Measurements from ENCODE around the gene AURKAIP1.

The AURKAIP1 gene

GRCh38 chr1:1335283-1335682, 39.7 kb downstream of the AURKAIP1 start:
- DNase-seq (ENCODE audit: low read depth in 3 of 3, low spot score in 1 of 3) = no peak

GRCh38 chr1:1334835-1335234, 40.2 kb downstream of the AURKAIP1 start:
- no peak for DNase-seq (ENCODE audit: low read depth in 3 of 3, low spot score in 1 of 3)

- no peak for DNase-seq (ENCODE audit: low read depth in 3 of 3, low spot score in 1 of 3)
Measured at GRCh38 chr1:1333551-1334241, 41.3 kb downstream of the AURKAIP1 start.

- DNase-seq (ENCODE audit: low read depth in 3 of 3, low spot score in 1 of 3) = no peak
Measured at GRCh38 chr1:1332774-1333480, 42.1 kb downstream of the AURKAIP1 start.

- DNase-seq (ENCODE audit: low read depth in 3 of 3, low spot score in 1 of 3) = no peak
Measured at GRCh38 chr1:1332031-1332755, 42.8 kb downstream of the AURKAIP1 start.

- no peak for DNase-seq (ENCODE audit: low read depth in 3 of 3, low spot score in 1 of 3)
Measured at GRCh38 chr1:1331068-1331965, 43.7 kb downstream of the AURKAIP1 start, which contains the start of gene TAS1R3. Gene TAS1R3 (plus strand): TSS chr1:1331280. CDS start chr1:1331346, 66 bp downstream.

GRCh38 chr1:1330366-1331067, 44.5 kb downstream of the AURKAIP1 start:
- DNase-seq (ENCODE audit: low read depth in 3 of 3, low spot score in 1 of 3) = no peak

- DNase-seq (ENCODE audit: low read depth in 3 of 3, low spot score in 1 of 3) = no peak
Measured at GRCh38 chr1:1329304-1330210, 45.5 kb downstream of the AURKAIP1 start.

- no peak for DNase-seq (ENCODE audit: low read depth in 3 of 3, low spot score in 1 of 3)
Measured at GRCh38 chr1:1328254-1328653, 46.8 kb downstream of the AURKAIP1 start.

- DNase-seq (ENCODE audit: low read depth in 3 of 3, low spot score in 1 of 3) = no peak
Measured at GRCh38 chr1:1327291-1327690, 47.7 kb downstream of the AURKAIP1 start.

GRCh38 chr1:1326075-1326605, 48.9 kb downstream of the AURKAIP1 start:
- DNase-seq (ENCODE audit: low read depth in 3 of 3, low spot score in 1 of 3) = no peak

- DNase-seq (ENCODE audit: low read depth in 3 of 3, low spot score in 1 of 3) = no peak
Measured at GRCh38 chr1:1325288-1326074, 49.5 kb downstream of the AURKAIP1 start.

- peak; percentile 93 to 94 (median 93) for DNase-seq (ENCODE audit: low read depth in 3 of 3, low spot score in 1 of 3)
Measured at GRCh38 chr1:1324524-1325287, 50.3 kb downstream of the AURKAIP1 start, which contains the start of the genes CPTP and INTS11. Gene CPTP (plus strand): TSS chr1:1324802. CDS start chr1:1326911, 2,109 bp downstream. Gene INTS11 (minus strand): TSS chr1:1324660. CDS start chr1:1324608, 52 bp downstream.

- DNase-seq (ENCODE audit: low read depth in 3 of 3, low spot score in 1 of 3) = no peak
Measured at GRCh38 chr1:1324084-1324523, 50.9 kb downstream of the AURKAIP1 start.
